Natural killer cell (primary cell): ENCODE measurements around the gene SMIM23. TPM values are rescaled to one million over a fixed set of nuclear protein-coding genes. Genes with fewer than 3 reads are reported as not detected.
A peak's percentile ranks its signal among the peaks of the same experiment; 100 is the strongest.

Experiments
- ATAC-seq, 3 donors: fragments of 150-1000 bp in 2 of 3; fragments of 200-7000 bp in 1 of 3; cut with Tn5 transposase; 1 replicate in 1 of 3; 2 replicates in 2 of 3; pipeline ENCODE4 v1.10.0; 2021; ENCODE audit warnings: mild to moderate bottlenecking in 2 of 3, moderate library complexity in 2 of 3
- DNase-seq, 2 donors: peaks; one replicate each; pipeline versions ENCODE4 v3.0.0 to v3.0.0-alpha.2; 2013 to 2021; ENCODE audit warnings: mixed read lengths in 1 of 2
- H3K27ac ChIP-seq: one replicate; pipeline ENCODE4 v1.5.1; 2013; ENCODE audit warnings: mild to moderate bottlenecking, low read length
- H3K27me3 ChIP-seq: one replicate; pipeline ENCODE4 v1.6.1; 2013; ENCODE audit warnings: low read length; ENCODE audit not compliant: control insufficient read depth, insufficient read depth
- H3K36me3 ChIP-seq: one replicate; pipeline ENCODE4 v1.6.1; 2013; ENCODE audit warnings: low read length; ENCODE audit not compliant: control insufficient read depth, insufficient read depth
- H3K4me1 ChIP-seq: one replicate; pipeline ENCODE4 v1.6.1; 2013; ENCODE audit warnings: low read length; ENCODE audit not compliant: control insufficient read depth, insufficient read depth
- H3K4me3 ChIP-seq: one replicate; pipeline ENCODE4 v1.5.1; 2013; ENCODE audit warnings: low read length
- H3K9me3 ChIP-seq: one replicate; pipeline ENCODE4 v1.6.1; 2013; ENCODE audit warnings: low read length; ENCODE audit not compliant: control insufficient read depth, insufficient read depth
- H3K27ac Mint-ChIP-seq, 2 donors: one replicate each; pipeline ENCODE4 v1.8.0; 2022; ENCODE audit warnings: mild to moderate bottlenecking in 2 of 2, mixed read lengths in 2 of 2, moderate library complexity in 1 of 2
- H3K27me3 Mint-ChIP-seq, 2 donors: one replicate each; pipeline ENCODE4 v1.8.0; 2022; ENCODE audit warnings: low read depth in 2 of 2, mixed read lengths in 2 of 2
- H3K36me3 Mint-ChIP-seq: one replicate; pipeline ENCODE4 v1.8.0; 2022; ENCODE audit warnings: mixed read lengths
- H3K4me1 Mint-ChIP-seq, 2 donors: one replicate each; pipeline ENCODE4 v1.8.0; 2022; ENCODE audit warnings: mixed read lengths in 2 of 2
- H3K4me3 Mint-ChIP-seq: one replicate; pipeline ENCODE4 v1.8.0; 2022; ENCODE audit warnings: mild to moderate bottlenecking, moderate library complexity, mixed read lengths
- H3K9me3 Mint-ChIP-seq, 2 donors: one replicate each; pipeline ENCODE4 v1.8.0; 2022; ENCODE audit warnings: mixed read lengths in 2 of 2
- WGBS: methylation state at CpG from one replicate; pipeline ENCODE4 v1.1.7; 2013; ENCODE audit warnings: missing lambda C conversion rate; ENCODE audit not compliant: insufficient coverage; 5-methylcytosine and 5-hydroxymethylcytosine counted together
- intact Hi-C: fragments of 100-400 bp; cut with micrococcal nuclease; formaldehyde crosslinking; loops from one replicate; pipeline ENCODE4 v1.14.2; 2022
- total RNA-seq, 4 donors: library from RNA; stranded (reverse); fragments of 120-200 nt in 1 of 4; gene quantifications; one replicate each; pipeline versions ENCODE4 v1.2.3 to v1.2.4, GENCODE V29; 2013 to 2022
- TF ChIP-seq, protein P1 (sequence below): fragments of 200-600 bp; IDR thresholded peaks from one replicate; pipeline ENCODE4 v1.8.0; 2022; ENCODE audit warnings: antibody characterized with exemption

The SMIM23 gene
- total RNA-seq, 3 donors from 2014 or later (not counting 1 experiment from before 2014, with no cell fraction given) = not detected

GRCh38 chr5:171795381-171795780 lies 9.8 kb downstream of the SMIM23 start:
- H3K36me3 Mint-ChIP-seq = no peaks in the 10 kb centered on the region
- H3K4me1 Mint-ChIP-seq = no peaks in the 10 kb centered on the region
- no peak overlapping the region for H3K4me3 Mint-ChIP-seq
- peaks cover 12 to 13% of the 10 kb centered on the region in 2 donors for H3K27me3 Mint-ChIP-seq
- Histone ChIP-seq H3K9me3 (no peaks in the 10 kb centered on the region), H3K27me3 (no peaks in the 10 kb centered on the region), H3K27ac (no peak overlapping the region), H3K4me1 (no peaks in the 10 kb centered on the region), H3K4me3 (no peak overlapping the region), H3K36me3 (no peaks in the 10 kb centered on the region)
- WGBS = 85% methylated on average over 2 of the region's 2 CpGs
- H3K27ac Mint-ChIP-seq = no peak overlapping the region
- TF ChIP-seq, protein P1, sequence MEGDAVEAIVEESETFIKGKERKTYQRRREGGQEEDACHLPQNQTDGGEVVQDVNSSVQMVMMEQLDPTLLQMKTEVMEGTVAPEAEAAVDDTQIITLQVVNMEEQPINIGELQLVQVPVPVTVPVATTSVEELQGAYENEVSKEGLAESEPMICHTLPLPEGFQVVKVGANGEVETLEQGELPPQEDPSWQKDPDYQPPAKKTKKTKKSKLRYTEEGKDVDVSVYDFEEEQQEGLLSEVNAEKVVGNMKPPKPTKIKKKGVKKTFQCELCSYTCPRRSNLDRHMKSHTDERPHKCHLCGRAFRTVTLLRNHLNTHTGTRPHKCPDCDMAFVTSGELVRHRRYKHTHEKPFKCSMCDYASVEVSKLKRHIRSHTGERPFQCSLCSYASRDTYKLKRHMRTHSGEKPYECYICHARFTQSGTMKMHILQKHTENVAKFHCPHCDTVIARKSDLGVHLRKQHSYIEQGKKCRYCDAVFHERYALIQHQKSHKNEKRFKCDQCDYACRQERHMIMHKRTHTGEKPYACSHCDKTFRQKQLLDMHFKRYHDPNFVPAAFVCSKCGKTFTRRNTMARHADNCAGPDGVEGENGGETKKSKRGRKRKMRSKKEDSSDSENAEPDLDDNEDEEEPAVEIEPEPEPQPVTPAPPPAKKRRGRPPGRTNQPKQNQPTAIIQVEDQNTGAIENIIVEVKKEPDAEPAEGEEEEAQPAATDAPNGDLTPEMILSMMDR = no peak
- no peak for DNase-seq
- intact Hi-C loops = no loop called here
- no peak for ATAC-seq
- no peaks in the 10 kb centered on the region for H3K9me3 Mint-ChIP-seq

GRCh38 chr5:171796436-171796835 lies 10.8 kb downstream of the SMIM23 start:
- no peak overlapping the region for H3K4me3 ChIP-seq
- H3K9me3 ChIP-seq = no peaks in the 10 kb centered on the region
- intact Hi-C loops = no loop called here
- no peaks in the 10 kb centered on the region for H3K27me3 ChIP-seq
- Mint-ChIP-seq H3K4me1 (no peaks in the 10 kb centered on the region), H3K27ac (no peak overlapping the region), H3K27me3 (peaks cover 10% of the 10 kb centered on the region in 2 donors), H3K4me3 (no peak overlapping the region), H3K9me3 (no peaks in the 10 kb centered on the region), H3K36me3 (no peaks in the 10 kb centered on the region)
- 93% methylated on average over 8 of the region's 8 CpGs for WGBS
- ATAC-seq (no peak), DNase-seq (no peak)
- no peaks in the 10 kb centered on the region for H3K36me3 ChIP-seq
- H3K27ac ChIP-seq = no peak overlapping the region
- H3K4me1 ChIP-seq = no peaks in the 10 kb centered on the region
- TF ChIP-seq, protein P1 = no peak

GRCh38 chr5:171797543-171797942 lies 11.9 kb downstream of the SMIM23 start:
- DNase-seq (no peak), ATAC-seq (peak in 1 of 3 donors; percentile 14)
- H3K27me3 ChIP-seq = no peaks in the 10 kb centered on the region
- WGBS = 57% methylated on average over 4 of the region's 5 CpGs
- no peak overlapping the region for H3K27ac Mint-ChIP-seq
- no peak overlapping the region for H3K4me3 Mint-ChIP-seq
- no peaks in the 10 kb centered on the region for H3K36me3 ChIP-seq
- H3K9me3 Mint-ChIP-seq = no peaks in the 10 kb centered on the region
- H3K4me1 ChIP-seq = no peaks in the 10 kb centered on the region
- H3K9me3 ChIP-seq = no peaks in the 10 kb centered on the region
- intact Hi-C loops = no loop called here
- peaks cover 10% of the 10 kb centered on the region in 2 donors for H3K27me3 Mint-ChIP-seq
- H3K36me3 Mint-ChIP-seq = no peaks in the 10 kb centered on the region
- H3K4me3 ChIP-seq = no peak overlapping the region
- TF ChIP-seq, protein P1 = no peak
- no peaks in the 10 kb centered on the region for H3K4me1 Mint-ChIP-seq
- H3K27ac ChIP-seq = no peak overlapping the region

GRCh38 chr5:171798418-171798817 lies 12.8 kb downstream of the SMIM23 start:
- H3K36me3 ChIP-seq = no peaks in the 10 kb centered on the region
- H3K4me3 Mint-ChIP-seq = no peak overlapping the region
- H3K36me3 Mint-ChIP-seq = no peaks in the 10 kb centered on the region
- 84% methylated on average over 8 of the region's 8 CpGs for WGBS
- ATAC-seq (no peak), DNase-seq (no peak)
- TF ChIP-seq, protein P1 = no peak
- H3K27me3 Mint-ChIP-seq = peaks cover 10 to 18% of the 10 kb centered on the region in 2 donors
- no peaks in the 10 kb centered on the region for H3K4me1 Mint-ChIP-seq
- H3K9me3 Mint-ChIP-seq = no peaks in the 10 kb centered on the region
- no peaks in the 10 kb centered on the region for H3K27me3 ChIP-seq
- no peaks in the 10 kb centered on the region for H3K4me1 ChIP-seq
- intact Hi-C loops = no loop called here
- no peak overlapping the region for H3K27ac Mint-ChIP-seq
- H3K4me3 ChIP-seq = no peak overlapping the region
- H3K27ac ChIP-seq = no peak overlapping the region
- no peaks in the 10 kb centered on the region for H3K9me3 ChIP-seq
